ENCODE measurements around the gene MON1A.

MON1A gene

DNA sequence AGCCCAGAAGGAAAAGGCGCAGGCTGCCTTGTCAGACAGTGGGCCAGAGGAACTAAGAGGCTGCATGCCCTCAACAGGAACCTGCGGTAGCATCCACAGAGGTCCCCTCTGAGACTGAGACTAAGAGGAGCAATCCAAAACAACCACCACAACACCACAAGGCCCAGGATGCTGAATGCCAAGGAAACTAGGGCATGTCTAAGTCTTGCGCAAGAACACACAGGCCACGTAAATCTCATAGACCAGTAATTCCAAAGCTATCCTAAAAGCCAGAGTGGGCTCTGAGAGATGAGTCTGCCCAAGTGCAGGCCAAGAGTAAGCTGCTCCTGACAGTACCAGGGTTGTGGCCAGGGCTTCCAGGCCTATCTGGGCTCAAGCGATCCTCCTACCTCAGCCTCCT lies 12.9 kb downstream of the MON1A start:
- no peak for TF ChIP-seq CTCF (IDR thresholded peaks at IDR 0.05; ENCODE audit: low read depth, low read length)
- DNase-seq (ENCODE audit: extremely low read depth, low read depth) = no peak

DNA sequence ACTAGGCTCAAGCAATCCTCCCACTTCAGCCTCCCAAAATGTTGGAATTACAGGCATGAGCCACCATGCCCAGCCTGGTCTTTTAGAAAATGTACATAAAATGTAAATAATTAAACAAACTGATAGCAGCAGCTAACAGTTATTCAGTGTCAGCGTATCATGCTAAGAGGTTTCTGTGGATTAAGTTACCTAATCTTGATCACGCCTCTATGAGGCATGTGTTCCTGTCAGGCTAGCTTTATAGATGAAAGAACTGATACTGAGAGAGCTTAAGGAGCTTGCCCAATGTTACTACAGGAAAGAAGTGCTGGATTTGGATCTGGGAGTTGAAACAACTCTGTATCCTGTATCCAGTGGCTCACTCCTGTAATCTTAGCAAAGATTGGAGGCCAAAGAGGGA lies 14.7 kb downstream of the MON1A start:
- TF ChIP-seq CTCF (IDR thresholded peaks at IDR 0.05; ENCODE audit: low read depth, low read length) = no peak
- no peak for DNase-seq (ENCODE audit: extremely low read depth, low read depth)

- DNase-seq (ENCODE audit: extremely low read depth, low read depth) = no peak
- TF ChIP-seq CTCF (IDR thresholded peaks at IDR 0.05; ENCODE audit: low read depth, low read length) = no peak
Measured at GRCh38 chr3:49912881-49913281, 16.7 kb downstream of the MON1A start.

GRCh38 chr3:49911611-49912010 lies 18.0 kb downstream of the MON1A start:
- no peak for DNase-seq (ENCODE audit: extremely low read depth, low read depth)
- no peak for TF ChIP-seq CTCF (IDR thresholded peaks at IDR 0.05; ENCODE audit: low read depth, low read length)

DNA sequence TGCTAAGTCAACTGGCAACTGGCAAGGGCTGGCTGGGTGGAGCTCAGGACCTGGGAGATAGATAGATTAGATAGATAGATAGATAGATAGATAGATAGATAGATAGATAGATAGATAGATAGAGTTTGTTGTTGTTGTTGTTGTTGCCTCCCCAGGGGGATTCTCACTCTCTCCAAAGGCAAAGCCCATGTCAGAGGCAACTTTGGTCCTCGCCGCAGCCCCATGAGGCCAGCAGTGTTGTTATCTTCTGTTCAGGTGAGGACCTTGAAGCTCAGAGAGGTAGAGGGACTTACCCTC lies 18.5 kb downstream of the MON1A start:
- no peak for TF ChIP-seq CTCF (IDR thresholded peaks at IDR 0.05; ENCODE audit: low read depth, low read length)
- DNase-seq (ENCODE audit: extremely low read depth, low read depth) = no peak

- DNase-seq (ENCODE audit: extremely low read depth, low read depth) = no peak
- TF ChIP-seq CTCF (IDR thresholded peaks at IDR 0.05; ENCODE audit: low read depth, low read length) = no peak
Measured at GRCh38 chr3:49910409-49911123, 19.0 kb downstream of the MON1A start.

- no peak for DNase-seq (ENCODE audit: extremely low read depth, low read depth)
- TF ChIP-seq CTCF (IDR thresholded peaks at IDR 0.05; ENCODE audit: low read depth, low read length) = no peak
Measured at GRCh38 chr3:49908373-49909199, 21.0 kb downstream of the MON1A start.
